HG03139 (cell line): ENCODE measurements around the gene PARP3.

Experiments
- ATAC-seq: cut with Tn5 transposase; IDR thresholded peaks from one replicate; pipeline ENCODE4 v1.9.1; 2021; ENCODE audit not compliant: unreplicated experiment

PARP3 gene

GRCh38 chr3:51933471-51934138, 8.6 kb upstream of the PARP3 start:
- no peak for ATAC-seq

DNA sequence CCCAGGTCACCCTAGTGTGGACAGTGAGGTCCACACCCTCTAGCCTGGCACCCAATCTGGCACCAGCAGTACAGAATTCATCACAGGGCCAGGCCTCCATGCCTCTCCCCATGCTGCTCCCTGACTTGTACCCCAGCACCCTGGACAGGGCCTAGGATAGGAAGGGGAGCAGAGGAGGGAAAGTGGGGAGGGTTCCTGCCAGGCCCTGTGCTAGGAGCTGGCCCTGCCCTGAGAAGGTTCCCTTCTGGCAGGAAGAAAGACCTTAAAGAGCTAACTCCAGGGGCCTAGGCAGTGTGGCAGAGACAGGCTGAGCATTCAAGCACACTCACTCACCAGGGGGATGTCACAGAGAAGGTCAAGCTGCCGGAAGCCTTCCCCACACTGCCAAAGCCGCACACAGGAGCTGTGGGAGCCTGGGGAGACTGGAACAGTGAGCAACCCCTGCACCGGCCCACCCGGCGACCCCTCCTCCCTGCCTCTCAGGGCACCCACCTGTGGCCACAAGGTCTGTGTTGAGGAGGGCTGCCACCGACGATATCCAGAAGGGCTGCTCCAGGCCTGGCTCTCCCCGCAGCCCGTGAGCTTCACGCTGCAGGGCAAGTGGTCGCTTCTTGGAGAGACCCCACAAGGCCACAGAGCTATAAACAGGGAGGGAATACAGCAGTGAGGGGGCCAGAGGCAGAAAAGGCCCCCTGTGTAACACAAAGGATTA, 7.9 kb upstream of the PARP3 start:
- ATAC-seq, result no peak

DNA sequence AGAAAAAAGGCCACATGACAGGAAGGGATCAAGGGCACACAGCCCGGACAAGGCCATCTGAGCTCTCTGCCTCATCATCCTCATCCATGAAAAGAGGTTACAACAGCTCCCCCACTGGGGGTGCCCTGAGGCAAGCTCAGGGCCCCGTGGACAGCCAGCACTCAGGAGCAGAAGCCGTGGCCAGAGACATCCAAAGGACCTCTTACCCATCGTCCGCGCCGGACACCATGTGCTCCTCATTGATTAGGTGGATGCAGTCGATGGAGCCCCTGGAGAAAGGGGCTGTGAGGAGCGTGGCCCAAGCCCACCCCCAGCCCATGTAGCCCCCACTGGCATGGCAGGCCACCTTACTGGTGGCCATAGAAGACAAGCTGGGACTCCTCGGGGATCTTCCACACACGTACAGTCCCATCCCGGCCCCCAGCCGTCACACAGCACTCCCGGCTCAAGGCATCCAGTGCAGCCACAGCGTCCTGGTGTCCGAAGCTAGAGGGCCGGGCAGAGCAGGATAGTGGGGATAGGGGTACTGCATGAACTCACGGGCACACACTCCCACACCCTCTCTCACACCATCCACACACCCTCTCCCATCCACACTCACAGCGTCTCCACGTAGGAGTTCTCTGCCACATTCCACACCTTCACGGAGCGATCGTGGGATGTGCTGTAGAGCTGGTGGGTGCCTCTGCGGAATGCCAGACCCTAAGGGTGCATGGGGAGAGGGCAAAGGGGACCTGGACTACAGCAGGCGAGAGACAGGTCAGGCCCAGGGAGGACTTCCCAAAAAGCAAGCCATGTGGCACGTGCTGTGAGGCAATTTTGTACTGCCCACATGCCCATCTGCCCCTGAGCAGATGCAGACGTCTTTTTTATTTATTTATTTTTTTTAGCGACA, 6.9 kb upstream of the PARP3 start:
- no peak for ATAC-seq

DNA sequence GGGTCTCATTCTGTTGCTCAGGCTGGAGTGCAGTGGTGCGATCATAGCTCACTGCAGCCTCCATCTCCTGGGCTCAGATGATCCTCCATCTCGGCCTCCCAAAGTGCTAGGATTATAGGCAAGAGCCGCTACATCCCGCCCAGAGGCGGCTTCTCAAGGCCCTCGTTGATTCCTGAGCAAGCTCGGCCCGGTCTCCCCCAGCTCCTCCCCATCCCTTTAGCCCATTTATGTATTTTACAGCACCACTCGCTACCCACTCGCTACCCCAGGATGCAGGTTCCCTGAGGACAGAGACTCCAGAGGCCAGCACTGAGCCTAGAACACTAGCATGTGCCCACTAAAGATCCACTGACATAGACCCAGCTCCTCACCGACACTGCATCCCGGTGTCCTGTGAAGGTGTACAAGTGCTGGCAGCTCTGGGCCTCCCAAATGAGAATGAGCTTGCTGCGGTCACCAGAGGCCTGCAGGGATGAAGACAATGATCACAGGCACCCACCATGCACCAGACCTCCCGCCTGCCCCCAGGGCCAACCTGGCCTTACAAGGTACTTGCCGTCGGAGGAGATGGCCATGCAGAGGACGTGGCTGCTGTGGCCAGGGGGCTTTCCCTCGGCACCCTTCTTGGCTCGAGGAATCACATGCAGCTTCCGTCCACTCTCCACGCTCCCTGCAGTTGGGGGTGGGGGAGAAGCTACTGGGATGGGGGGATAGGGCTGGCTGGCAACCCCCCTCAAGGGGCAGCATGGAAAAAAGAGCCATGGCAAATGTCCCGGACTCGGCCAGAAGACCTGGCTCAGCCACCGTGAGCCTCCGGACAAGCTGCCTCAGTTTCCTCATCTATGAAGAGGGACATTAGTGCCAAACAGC, 6.0 kb upstream of the PARP3 start:
- no peak for ATAC-seq

- no peak for ATAC-seq
Observed at GRCh38 chr3:51937014-51937413, 5.1 kb upstream of the PARP3 start.

- ATAC-seq, result no peak
Observed at GRCh38 chr3:51937611-51938450, 4.3 kb upstream of the PARP3 start.

GRCh38 chr3:51938780-51939425, 3.3 kb upstream of the PARP3 start:
- ATAC-seq, result no peak

GRCh38 chr3:51940648-51941462, 1.3 kb upstream of the PARP3 start:
- no peak for ATAC-seq

GRCh38 chr3:51941463-51941797, 733 bp upstream of the PARP3 start:
- no peak for ATAC-seq

DNA sequence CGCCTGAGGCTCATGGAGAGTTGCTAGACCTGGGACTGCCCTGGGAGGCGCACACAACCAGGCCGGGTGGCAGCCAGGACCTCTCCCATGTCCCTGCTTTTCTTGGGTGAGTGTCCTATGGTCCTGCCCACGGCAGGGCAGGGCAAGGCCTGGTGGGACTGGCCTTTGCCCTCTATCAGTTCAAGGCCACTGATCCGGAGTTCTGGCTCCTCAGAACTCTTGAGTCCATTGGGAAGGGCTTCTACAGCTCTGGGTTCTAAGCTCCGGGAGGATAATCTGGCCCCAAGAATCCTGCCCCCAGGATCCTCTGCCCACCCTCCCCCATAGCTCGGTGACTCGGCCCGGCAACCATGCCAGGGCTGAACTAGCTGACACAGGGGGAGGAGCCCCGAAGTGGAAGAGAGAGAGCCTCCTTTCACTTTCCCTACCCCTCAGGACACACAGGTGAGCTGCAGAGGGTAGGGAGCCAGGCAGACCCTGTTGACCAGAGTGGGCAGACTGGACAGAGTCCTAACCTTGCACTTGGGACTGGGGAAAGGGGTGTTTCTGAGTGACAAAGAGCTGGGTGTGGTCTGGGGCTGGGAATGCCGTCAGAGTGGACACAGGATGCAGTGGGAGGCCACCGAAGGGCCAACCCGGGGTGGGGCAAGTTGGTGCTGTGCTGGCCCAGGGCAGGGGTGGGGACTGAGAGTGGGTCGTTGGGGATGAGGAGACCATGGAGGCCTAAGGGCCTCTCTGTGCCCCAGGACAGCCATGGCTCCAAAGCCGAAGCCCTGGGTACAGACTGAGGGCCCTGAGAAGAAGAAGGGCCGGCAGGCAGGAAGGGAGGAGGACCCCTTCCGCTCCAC, 664 bp downstream of the PARP3 start:
- no peak for ATAC-seq

DNA sequence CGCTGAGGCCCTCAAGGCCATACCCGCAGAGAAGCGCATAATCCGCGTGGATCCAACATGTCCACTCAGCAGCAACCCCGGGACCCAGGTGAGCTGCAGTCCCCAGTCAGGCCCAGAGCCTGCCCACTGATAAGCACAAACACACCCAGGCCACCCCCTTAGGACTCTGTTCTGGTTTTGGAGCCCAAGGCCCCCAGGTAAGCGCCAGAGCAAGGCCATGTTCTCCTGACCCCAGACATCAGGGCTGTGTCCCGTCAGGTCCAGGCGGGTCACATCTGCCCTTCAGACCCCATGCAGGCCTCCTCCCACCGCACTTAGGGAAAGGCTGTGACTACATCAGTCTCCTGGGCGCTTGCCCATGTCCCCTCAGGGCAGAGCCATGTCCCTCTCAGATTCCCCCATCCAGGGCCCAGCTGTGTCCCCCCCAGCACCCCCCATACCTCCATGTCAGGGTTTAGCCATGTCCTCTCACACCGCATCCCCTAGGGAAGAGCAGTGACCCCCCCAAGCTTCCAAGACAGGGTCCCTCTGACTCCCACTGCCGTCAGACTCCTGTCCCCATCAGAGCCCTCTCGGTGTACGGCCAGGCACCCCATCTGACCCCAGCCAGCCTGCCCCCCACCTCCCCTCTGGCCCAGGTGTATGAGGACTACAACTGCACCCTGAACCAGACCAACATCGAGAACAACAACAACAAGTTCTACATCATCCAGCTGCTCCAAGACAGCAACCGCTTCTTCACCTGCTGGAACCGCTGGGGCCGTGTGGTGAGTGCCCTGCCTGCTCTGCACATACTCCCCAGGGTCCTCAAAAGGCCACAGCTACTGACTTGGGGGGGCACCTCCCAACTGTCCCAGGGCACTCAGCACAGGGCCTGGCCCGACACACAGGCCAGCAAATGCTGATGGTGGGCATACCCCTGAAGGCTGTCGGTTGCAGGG, 1.6 kb downstream of the PARP3 start:
- no peak for ATAC-seq

GRCh38 chr3:51944451-51945021, 2.4 kb downstream of the PARP3 start:
- no peak for ATAC-seq

- no peak for ATAC-seq
Observed at GRCh38 chr3:51945031-51945840, 3.1 kb downstream of the PARP3 start.

GRCh38 chr3:51945926-51946705, 4.0 kb downstream of the PARP3 start:
- ATAC-seq, result no peak

- no peak for ATAC-seq
Observed at GRCh38 chr3:51946796-51947195, 4.6 kb downstream of the PARP3 start.
